CD4-positive, alpha-beta T cell (primary cell): Measurements from ENCODE around the gene PHF2. TPM values are rescaled to one million over a fixed set of nuclear protein-coding genes. Genes with fewer than 3 reads are reported as not detected.
A peak's percentile ranks its signal among the peaks of the same experiment; 100 is the strongest.
"Not testable (repeated sequence)": the region's sequence is repeated elsewhere in the genome, so short reads cannot be mapped to it uniquely, and the experiment has no call there.

Experiments
- ATAC-seq: fragments of 200-7000 bp; cut with Tn5 transposase; one replicate; pipeline ENCODE4 v1.10.0; 2022; ENCODE audit warnings: mild to moderate bottlenecking; ENCODE audit not compliant: poor library complexity
- CTCF ChIA-PET: fragments of 350-600 bp; sonication (Branson Sonifier 250); formaldehyde crosslinking; loops from one replicate; lab custom pipeline; 2021; ENCODE audit warnings: antibody characterized with exemption, inconsistent platforms; lab: Charles Lee
- POLR2A ChIA-PET: fragments of 350-600 bp; sonication (Branson Sonifier 250); formaldehyde crosslinking; loops from one replicate; lab custom pipeline; 2021; ENCODE audit warnings: antibody characterized with exemption, inconsistent platforms; lab: Charles Lee
- DNase-seq, 14 experiments: peaks; one replicate each; pipeline ENCODE4 v3.0.0-alpha.2; 2013 to 2020; ENCODE audit warnings: mixed read lengths in 2 of 14
- H3K27ac ChIP-seq, 2 donors: one replicate each; pipeline versions ENCODE4 v1.5.1 to v1.7.0; 2013; ENCODE audit warnings: low read length in 2 of 2, low read depth in 1 of 2, mild to moderate bottlenecking in 1 of 2
- H3K27me3 ChIP-seq, 2 experiments: 1 replicate in 1 of 2; 2 replicates in 1 of 2; pipeline versions ENCODE4 v1.6.1 to v1.7.0; 2013; ENCODE audit warnings: low read length in 2 of 2, control low read depth in 1 of 2, mild to moderate bottlenecking in 1 of 2, moderate library complexity in 1 of 2; ENCODE audit not compliant: insufficient read depth in 2 of 2, control insufficient read depth in 1 of 2
- H3K36me3 ChIP-seq: one replicate; pipeline ENCODE4 v1.6.1; 2013; ENCODE audit warnings: low read length, control low read depth; ENCODE audit not compliant: insufficient read depth
- H3K4me1 ChIP-seq: one replicate; pipeline ENCODE4 v1.6.1; 2013; ENCODE audit warnings: low read length, control low read depth; ENCODE audit not compliant: insufficient read depth
- H3K4me3 ChIP-seq: one replicate; pipeline ENCODE4 v1.5.1; 2013; ENCODE audit warnings: mild to moderate bottlenecking, low read length, moderate library complexity
- H3K9me3 ChIP-seq, 2 experiments: 1 replicate in 1 of 2; 2 replicates in 1 of 2; pipeline versions ENCODE4 v1.6.1 to v1.7.0; 2013; ENCODE audit warnings: low read length in 2 of 2, mild to moderate bottlenecking in 2 of 2, control low read depth in 1 of 2, moderate library complexity in 1 of 2; ENCODE audit not compliant: control insufficient read depth in 1 of 2, insufficient read depth in 1 of 2
- H3K27ac Mint-ChIP-seq: one replicate; pipeline ENCODE4 v1.8.0; 2020; ENCODE audit warnings: mixed read lengths
- H3K27me3 Mint-ChIP-seq: one replicate; pipeline ENCODE4 v1.8.0; 2021; ENCODE audit warnings: mixed read lengths
- H3K36me3 Mint-ChIP-seq: one replicate; pipeline ENCODE4 v1.8.0; 2021; ENCODE audit warnings: low read depth, mixed read lengths
- H3K4me1 Mint-ChIP-seq: one replicate; pipeline ENCODE4 v1.8.0; 2021; ENCODE audit warnings: low read depth, mixed read lengths
- H3K4me3 Mint-ChIP-seq: one replicate; pipeline ENCODE4 v1.8.0; 2020; ENCODE audit warnings: mild to moderate bottlenecking, mixed read lengths
- H3K9me3 Mint-ChIP-seq: one replicate; pipeline ENCODE4 v1.8.0; 2020; ENCODE audit warnings: mixed read lengths
- CTCF ChIP-seq: fragments of 200-600 bp; IDR thresholded peaks from one replicate; pipeline ENCODE4 v1.8.0; 2022; ENCODE audit warnings: antibody characterized with exemption, mild to moderate bottlenecking
- intact Hi-C, 2 experiments: fragments of 100-400 bp; cut with DNase I in 1 of 2; cut with micrococcal nuclease in 1 of 2; formaldehyde crosslinking; loops; one replicate each; pipeline versions ENCODE4 v1.15.1 to v1.9.0; 2023 to 2025; cut with DNase I, micrococcal nuclease
- total RNA-seq, 174 experiments: library from RNA in 2 of 174; stranded (reverse) in 2 of 174; gene quantifications; one replicate each; pipeline ENCODE4 v1.2.3 and lab custom pipeline; 2021 to 2026

Gene PHF2
- total RNA-seq, 2 experiments from 2014 or later, result 27.3 to 28.8 TPM

- no peak for TF ChIP-seq CTCF
- H3K27ac ChIP-seq, result no peak overlapping the region
- H3K4me1 ChIP-seq, result no peaks in the 10 kb centered on the region
- Mint-ChIP-seq H3K4me1 (no peaks in the 10 kb centered on the region), H3K9me3 (no peaks in the 10 kb centered on the region), H3K27ac (no peak overlapping the region), H3K4me3 (no peak overlapping the region), H3K36me3 (peaks cover 39% of the 10 kb centered on the region), H3K27me3 (no peaks in the 10 kb centered on the region)
- H3K36me3 ChIP-seq, result peaks cover 37% of the 10 kb centered on the region
- no peaks in the 10 kb centered on the region for H3K27me3 ChIP-seq
- DNase-seq (peak in 1 of 14 experiments; percentile 22), ATAC-seq (no peak)
- POLR2A ChIA-PET, result no interaction called here
- intact Hi-C loops, result no loop called here
- CTCF ChIA-PET, result no interaction called here
- no peak overlapping the region for H3K4me3 ChIP-seq
- peaks cover 0 to 7% of the 10 kb centered on the region in 2 experiments for H3K9me3 ChIP-seq
Measured at GRCh38 chr9:93670208-93671019, 94.0 kb downstream of the PHF2 start.

- DNase-seq (peak in 1 of 14 experiments; percentile 5), ATAC-seq (no peak)
- TF ChIP-seq CTCF, result no peak
- Mint-ChIP-seq H3K36me3 (peaks cover 40% of the 10 kb centered on the region), H3K4me3 (no peak overlapping the region), H3K4me1 (no peaks in the 10 kb centered on the region), H3K9me3 (no peaks in the 10 kb centered on the region), H3K27me3 (no peaks in the 10 kb centered on the region), H3K27ac (no peak overlapping the region)
- Histone ChIP-seq H3K4me3 (no peak overlapping the region), H3K36me3 (peaks cover 36% of the 10 kb centered on the region), H3K4me1 (no peaks in the 10 kb centered on the region), H3K9me3 (peaks cover 0 to 7% of the 10 kb centered on the region in 2 experiments), H3K27ac (no peak overlapping the region), H3K27me3 (no peaks in the 10 kb centered on the region)
- intact Hi-C loops, result no loop called here
- POLR2A ChIA-PET, result no interaction called here
- CTCF ChIA-PET, result no interaction called here
Measured at GRCh38 chr9:93671020-93671338, 94.6 kb downstream of the PHF2 start.

GRCh38 chr9:93672330-93673020, 96.1 kb downstream of the PHF2 start:
- H3K27me3 Mint-ChIP-seq, H3K27ac Mint-ChIP-seq, H3K27ac ChIP-seq, intact Hi-C loops, H3K4me3 Mint-ChIP-seq, H3K27me3 ChIP-seq, H3K4me1 Mint-ChIP-seq, H3K4me1 ChIP-seq, DNase-seq, POLR2A ChIA-PET, H3K4me3 ChIP-seq, H3K9me3 Mint-ChIP-seq, CTCF ChIA-PET, ATAC-seq: not testable (repeated sequence)
- H3K36me3 ChIP-seq, result peaks cover 37% of the 10 kb centered on the region
- peaks cover 0 to 20% of the 10 kb centered on the region in 2 experiments for H3K9me3 ChIP-seq
- H3K36me3 Mint-ChIP-seq, result peaks cover 47% of the 10 kb centered on the region
